ENCODE data around the gene ANKRD24.
A peak's percentile ranks its signal among the peaks of the same experiment; 100 is the strongest.
"Not testable (repeated sequence)": the region's sequence is repeated elsewhere in the genome, so short reads cannot be mapped to it uniquely, and the experiment has no call there.

ANKRD24 gene

GRCh38 chr19:4173479-4174212 lies 8.8 kb upstream of the ANKRD24 start:
- no peak for DNase-seq (ENCODE audit: low spot score)

DNA sequence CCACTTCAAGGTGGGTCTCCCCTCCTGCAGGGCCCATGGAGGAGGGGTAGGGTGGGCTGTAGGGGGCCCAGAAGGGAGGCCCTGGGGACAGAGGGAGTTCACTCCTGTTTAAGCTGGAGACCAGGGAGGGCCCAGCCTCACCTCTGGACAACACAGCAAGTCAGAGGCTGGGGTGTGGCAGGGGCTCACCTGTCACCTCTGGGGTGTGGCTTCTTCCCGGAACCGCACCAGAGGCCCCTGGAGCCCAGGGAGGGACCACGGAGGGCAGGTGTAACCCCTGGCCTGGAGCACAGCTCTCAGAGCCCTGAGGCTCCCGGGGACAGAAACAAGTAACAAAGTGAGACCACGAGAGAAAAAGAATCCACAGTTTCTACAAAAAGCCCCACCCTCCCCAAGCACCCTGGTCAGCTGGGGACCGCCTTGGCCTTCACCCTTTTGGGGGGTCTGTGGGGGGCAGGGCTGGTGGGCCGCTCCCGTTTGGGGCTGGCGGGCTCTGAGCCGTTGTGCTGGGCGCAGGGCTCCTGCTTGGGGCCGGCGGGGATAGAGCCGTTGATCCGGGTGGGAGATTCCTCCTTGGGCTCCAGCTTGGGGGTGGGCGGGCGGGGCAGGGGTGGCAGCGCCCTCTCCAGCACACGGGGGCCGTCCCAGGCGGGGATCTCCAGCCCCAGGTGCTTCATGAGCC lies 8.1 kb upstream of the ANKRD24 start:
- DNase-seq (ENCODE audit: low spot score): no peak

- DNase-seq (ENCODE audit: low spot score): no peak
Observed at GRCh38 chr19:4174895-4175668, 7.4 kb upstream of the ANKRD24 start.

DNA sequence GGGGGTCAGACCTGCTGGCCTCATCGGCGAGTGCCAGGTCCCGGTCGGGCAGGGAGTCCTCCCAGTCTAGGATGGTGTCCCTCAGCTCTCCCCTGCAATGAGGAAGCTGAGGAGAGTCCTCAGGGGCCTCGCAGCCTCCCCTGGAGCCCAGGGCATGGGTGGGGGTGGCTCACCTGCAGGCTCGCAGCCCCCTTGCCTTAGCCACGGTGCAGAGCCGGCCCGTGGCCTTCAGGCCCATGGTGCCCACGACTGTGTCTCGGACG lies 6.9 kb upstream of the ANKRD24 start:
- no peak for DNase-seq (ENCODE audit: low spot score)

- DNase-seq (ENCODE audit: low spot score): no peak
Observed at GRCh38 chr19:4177146-4177545, 5.3 kb upstream of the ANKRD24 start.

DNA sequence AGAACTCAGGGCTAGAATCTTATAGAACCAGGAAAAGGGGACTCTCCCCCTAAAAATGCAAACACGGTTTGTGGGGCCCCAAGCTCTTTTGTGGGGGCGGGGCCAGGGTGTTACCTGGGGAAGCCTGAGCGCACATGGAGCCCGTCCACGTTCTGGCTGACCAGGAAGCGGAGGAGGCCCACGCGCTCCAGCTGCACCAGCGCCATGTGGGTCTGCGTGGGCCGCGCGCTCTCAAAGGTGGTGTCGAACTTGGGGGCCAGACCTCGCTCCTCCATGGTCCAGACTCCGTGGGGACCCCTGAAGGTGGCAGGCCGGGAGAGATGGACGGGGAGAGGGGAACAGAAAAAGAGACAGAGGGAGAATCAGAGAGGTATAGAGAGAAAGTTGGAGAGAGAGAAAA lies 3.5 kb upstream of the ANKRD24 start:
- DNase-seq (ENCODE audit: low spot score): no peak

GRCh38 chr19:4181053-4181508 lies 1.4 kb upstream of the ANKRD24 start:
- no peak for DNase-seq (ENCODE audit: low spot score)

- no peak for DNase-seq (ENCODE audit: low spot score)
Observed at GRCh38 chr19:4183967-4184717, 1.7 kb downstream of the ANKRD24 start.

DNA sequence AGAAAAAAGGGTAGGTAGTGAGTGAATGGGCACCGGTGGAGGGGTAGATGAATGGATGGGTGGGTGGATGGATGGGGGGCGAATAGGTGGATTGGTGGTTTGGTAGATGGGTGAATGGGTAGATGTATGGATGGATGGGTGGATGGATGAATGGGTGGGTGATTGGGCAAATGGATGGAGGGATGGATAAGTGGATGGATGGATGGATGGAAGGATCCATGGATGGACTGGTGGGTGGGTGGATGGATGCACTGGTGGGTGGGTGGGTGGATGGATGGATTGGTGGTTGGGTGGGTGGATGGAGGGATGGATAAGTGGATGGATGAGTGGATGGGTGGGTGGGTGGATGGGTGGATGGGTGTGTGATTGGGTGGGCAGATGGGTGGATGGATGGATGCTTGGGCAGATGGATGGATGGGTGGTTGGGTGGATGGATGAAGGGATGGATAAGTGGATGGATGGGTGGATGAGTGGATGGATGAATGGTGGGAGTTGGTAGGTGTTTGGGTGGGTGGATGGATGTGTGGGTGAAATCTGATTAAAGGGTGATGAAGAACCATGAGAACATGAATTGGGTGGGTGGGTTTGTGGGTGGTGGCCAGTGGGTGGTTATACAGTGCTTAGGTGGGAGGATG lies 2.3 kb downstream of the ANKRD24 start:
- DNase-seq (ENCODE audit: low spot score): no peak

DNA sequence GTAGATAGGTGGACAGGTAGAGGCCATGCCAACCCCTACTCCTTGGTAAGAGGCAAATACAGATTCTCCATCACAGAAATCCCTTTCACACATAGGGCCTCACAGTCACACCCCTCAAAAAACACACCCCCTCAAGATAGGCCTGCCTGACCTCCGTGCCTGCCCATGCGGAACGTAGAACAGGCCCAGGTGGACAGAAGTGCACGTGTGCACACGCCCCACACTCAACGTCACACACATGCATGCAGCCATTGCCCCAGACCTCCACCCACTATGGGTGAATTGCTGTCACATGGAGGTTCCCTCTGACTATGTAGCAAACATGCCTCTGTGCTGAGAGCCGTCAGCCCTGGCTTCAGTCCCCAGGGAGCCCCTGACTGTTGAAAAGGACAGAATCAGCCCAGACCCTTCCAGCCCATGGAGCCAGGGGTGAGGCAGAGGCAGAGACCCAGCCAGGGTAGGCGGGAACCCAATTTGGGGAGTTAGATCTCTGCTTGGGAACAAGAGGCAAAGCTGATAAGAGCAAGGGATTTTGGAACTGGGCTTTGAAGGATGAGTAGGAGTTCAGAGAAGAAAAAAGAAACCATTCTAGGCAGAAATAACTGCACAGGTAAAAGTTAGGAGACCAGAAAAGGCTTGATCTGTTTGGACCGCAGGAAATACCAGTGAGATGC lies 3.1 kb downstream of the ANKRD24 start:
- no peak for DNase-seq (ENCODE audit: low spot score)

DNA sequence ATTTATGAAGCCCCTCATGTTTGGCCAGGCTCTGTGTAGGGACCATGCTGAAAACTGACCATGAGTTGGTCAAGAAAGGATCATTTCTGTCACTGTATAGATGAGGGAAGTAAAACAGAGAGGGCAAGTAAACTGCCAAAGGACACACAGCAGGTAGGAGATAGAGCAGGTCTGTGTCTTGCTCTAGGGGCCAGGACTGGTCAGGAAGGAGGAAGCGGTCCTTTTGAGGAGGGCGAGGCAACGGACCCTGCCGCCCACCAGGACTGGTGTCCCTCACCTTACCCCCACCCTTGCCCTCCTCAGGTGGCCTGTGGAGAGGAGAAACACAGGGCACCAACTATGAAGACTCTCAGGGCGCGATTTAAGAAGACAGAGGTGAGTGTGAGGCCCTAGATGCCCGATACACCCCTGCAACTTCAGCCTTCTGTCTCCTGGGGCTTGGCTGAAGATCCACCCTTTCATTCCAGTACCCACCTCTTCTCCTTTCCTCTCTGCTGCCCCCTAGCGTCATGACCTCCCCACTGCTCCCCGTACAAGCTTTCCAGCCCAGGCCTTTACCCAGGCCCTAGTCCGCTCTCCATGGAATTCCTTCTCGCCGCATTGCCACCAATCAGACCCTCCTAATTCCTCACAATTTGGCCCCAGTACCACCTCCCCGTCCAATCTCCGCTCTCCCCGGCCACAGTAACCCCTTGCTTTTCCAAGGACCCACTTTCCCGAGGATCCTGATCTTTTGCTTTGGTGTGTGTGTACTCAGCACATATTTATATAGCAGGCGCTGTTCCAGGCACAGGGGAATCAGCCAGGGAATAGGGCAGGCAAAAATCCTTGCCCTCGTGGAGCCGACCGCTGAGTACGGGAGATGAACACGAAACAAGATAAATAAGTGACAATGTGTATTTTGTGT lies 3.9 kb downstream of the ANKRD24 start:
- peak; percentile 89 for DNase-seq (ENCODE audit: low spot score)

DNA sequence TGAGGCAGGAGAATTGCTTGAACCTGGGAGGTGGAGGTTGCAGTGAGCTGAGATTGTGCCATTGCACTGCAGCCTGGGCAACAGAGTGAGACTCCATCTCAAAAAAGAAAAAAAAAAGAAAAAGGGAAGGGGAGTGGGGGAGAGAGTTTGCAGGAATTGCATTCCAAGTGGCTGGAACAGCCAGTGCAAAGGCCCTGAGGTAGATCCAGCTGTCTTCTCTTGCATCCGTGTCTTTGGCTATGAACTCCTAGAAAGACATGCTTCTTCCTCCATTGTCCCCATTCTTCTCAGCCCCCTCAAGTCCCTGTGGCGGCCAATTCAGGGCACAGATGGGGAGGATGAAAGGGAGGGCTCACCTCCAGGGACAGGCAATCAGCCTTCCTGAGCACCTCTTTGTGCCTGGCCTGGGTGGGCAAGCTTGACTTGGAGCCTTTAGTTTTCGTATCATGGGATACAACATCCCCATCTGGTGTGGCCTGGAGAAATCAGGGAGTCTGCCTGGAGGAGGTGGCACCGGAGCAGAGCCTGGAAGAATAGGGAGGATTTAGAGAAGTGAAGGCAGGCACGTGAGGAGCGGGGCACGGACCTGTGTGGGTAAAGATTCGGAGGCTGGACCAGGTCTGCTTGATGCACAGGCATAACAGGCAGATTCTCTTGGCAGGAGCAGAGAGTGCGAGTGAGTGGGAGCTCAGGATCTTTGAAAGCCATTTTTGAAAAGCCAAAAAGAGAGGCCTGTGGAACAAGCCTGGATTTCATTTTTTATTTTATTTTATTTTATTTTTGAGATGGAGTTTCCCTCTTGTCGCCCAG lies 5.0 kb downstream of the ANKRD24 start:
- DNase-seq (ENCODE audit: low spot score): no peak

GRCh38 chr19:4189641-4190040 lies 7.2 kb downstream of the ANKRD24 start:
- no peak for DNase-seq (ENCODE audit: low spot score)

- not testable (repeated sequence) for DNase-seq (ENCODE audit: low spot score)
Observed at GRCh38 chr19:4192537-4192936, 10.0 kb downstream of the ANKRD24 start.

GRCh38 chr19:4194353-4194752 lies 11.9 kb downstream of the ANKRD24 start:
- no peak for DNase-seq (ENCODE audit: low spot score)

GRCh38 chr19:4196009-4196408 lies 13.5 kb downstream of the ANKRD24 start:
- no peak for DNase-seq (ENCODE audit: low spot score)

- DNase-seq (ENCODE audit: low spot score): no peak
Observed at GRCh38 chr19:4196587-4197148, 14.2 kb downstream of the ANKRD24 start.

- DNase-seq (ENCODE audit: low spot score): no peak
Observed at GRCh38 chr19:4197228-4197624, 14.7 kb downstream of the ANKRD24 start.
